Body of pancreas (tissue), 4 donors: ENCODE data around the gene TNRC6B. TPM values are rescaled to one million over a fixed set of nuclear protein-coding genes. Genes with fewer than 3 reads are reported as not detected.

ENCODE experiments used
- ATAC-seq: fragments of 150-250 bp; one replicate; pipeline ENCODE4 v1.9.1; 2016
- DNase-seq, 4 donors: peaks; one replicate each; pipeline ENCODE4 v3.0.0-alpha.2; 2019
- H3K27ac ChIP-seq, 4 donors: fragments of 200-600 bp; sonication (generic); 1 replicate in 3 of 4; 2 replicates in 1 of 4; pipeline versions ENCODE4 v1.5.1 to v1.6.1; 2016 to 2019; ENCODE audit warnings: mild to moderate bottlenecking in 1 of 4, mixed read lengths in 1 of 4, moderate library complexity in 1 of 4
- H3K27me3 ChIP-seq, 2 donors: fragments of 200-600 bp; sonication (generic); one replicate each; pipeline ENCODE4 v1.6.0; 2016; ENCODE audit warnings: mild to moderate bottlenecking in 1 of 2
- H3K36me3 ChIP-seq, 2 donors: fragments of 200-600 bp; sonication (generic); replicated peaks in 1 of 2; 2 replicates each; pipeline ENCODE4 v1.5.1; 2016; ENCODE audit warnings: low read depth in 2 of 2; ENCODE audit not compliant: insufficient read depth in 1 of 2
- H3K4me1 ChIP-seq: fragments of 200-600 bp; sonication (generic); one replicate; pipeline ENCODE4 v1.6.0; 2016
- H3K4me3 ChIP-seq, 2 donors: fragments of 200-600 bp; sonication (generic); 1 replicate in 1 of 2; 2 replicates in 1 of 2; pipeline ENCODE4 v1.5.1; 2016 to 2019
- H3K9me3 ChIP-seq, 3 donors: fragments of 200-600 bp; sonication (generic); 1 replicate in 2 of 3; 2 replicates in 1 of 3; pipeline ENCODE4 v1.5.1; 2016
- CTCF ChIP-seq, 7 experiments: fragments of 450-650 bp in 4 of 7; fragments of 200-600 bp in 3 of 7; sonication (generic) in 3 of 7; IDR thresholded peaks; one replicate each; pipeline ENCODE4 v1.5.1; 2016 to 2019; ENCODE audit warnings: antibody characterized with exemption in 7 of 7
- POLR2A ChIP-seq, 3 donors: fragments of 450-650 bp; IDR thresholded peaks; one replicate each; pipeline ENCODE4 v1.6.1; 2016; ENCODE audit warnings: antibody characterized with exemption in 3 of 3, mild to moderate bottlenecking in 2 of 3
- WGBS, 2 donors: methylation state at CpG; one replicate each; pipeline ENCODE4 v1.1.5; 2017; 5-methylcytosine and 5-hydroxymethylcytosine counted together
- intact Hi-C: fragments of 100-400 bp; cut with DNase I; formaldehyde crosslinking; loops from one replicate; pipeline ENCODE4 v1.15.1; 2023
- total RNA-seq, 2 donors: library from RNA; depleted of rRNA; stranded (reverse); fragments of >200 nt; gene quantifications; one replicate each; pipeline ENCODE4 v1.1.0, GENCODE V29; 2016

The TNRC6B gene
- total RNA-seq, 2 donors from 2014 or later: 25.2 to 39.9 TPM

GRCh38 chr22:40216041-40216756, 38.5 kb downstream of the TNRC6B start:
- intact Hi-C loops: no loop called here
- no peak for DNase-seq
- no peak for TF ChIP-seq CTCF (IDR thresholded peaks at IDR 0.05)
- no peak for TF ChIP-seq POLR2A (IDR thresholded peaks at IDR 0.05)
- ATAC-seq: no peak
- Histone ChIP-seq H3K9me3 (no peaks in the 10 kb centered on the region), H3K4me3 (no peak overlapping the region), H3K27me3 (no peaks in the 10 kb centered on the region), H3K27ac (no peak overlapping the region), H3K4me1 (peaks cover 26% of the 10 kb centered on the region), H3K36me3 (no peaks in the 10 kb centered on the region)
- WGBS, 2 donors: 74 to 90% methylated on average over 11 of the region's 11 CpGs

GRCh38 chr22:40218152-40218551, 40.4 kb downstream of the TNRC6B start:
- peaks cover 26% of the 10 kb centered on the region for H3K4me1 ChIP-seq
- no peak overlapping the region for H3K4me3 ChIP-seq
- no peak for ATAC-seq
- intact Hi-C loops: no loop called here
- no peak overlapping the region for H3K27ac ChIP-seq
- WGBS, 2 donors: 78 to 97% methylated on average over 4 of the region's 4 CpGs
- no peak for DNase-seq
- no peaks in the 10 kb centered on the region for H3K27me3 ChIP-seq
- TF ChIP-seq CTCF (IDR thresholded peaks at IDR 0.05): no peak
- TF ChIP-seq POLR2A (IDR thresholded peaks at IDR 0.05): no peak
- no peaks in the 10 kb centered on the region for H3K36me3 ChIP-seq
- H3K9me3 ChIP-seq: no peaks in the 10 kb centered on the region

- 75 to 83% methylated on average over 6 of the region's 6 CpGs for WGBS, 2 donors
- peaks cover 31% of the 10 kb centered on the region for H3K4me1 ChIP-seq
- intact Hi-C loops: no loop called here
- no peak for TF ChIP-seq CTCF (IDR thresholded peaks at IDR 0.05)
- no peak for TF ChIP-seq POLR2A (IDR thresholded peaks at IDR 0.05)
- H3K36me3 ChIP-seq: no peaks in the 10 kb centered on the region
- H3K4me3 ChIP-seq: no peak overlapping the region
- no peak overlapping the region for H3K27ac ChIP-seq
- ATAC-seq: no peak
- no peaks in the 10 kb centered on the region for H3K27me3 ChIP-seq
- no peak for DNase-seq
- no peaks in the 10 kb centered on the region for H3K9me3 ChIP-seq
Measured at GRCh38 chr22:40218723-40219294, 41.1 kb downstream of the TNRC6B start.

GRCh38 chr22:40220316-40221054, 42.8 kb downstream of the TNRC6B start:
- H3K36me3 ChIP-seq: no peaks in the 10 kb centered on the region
- H3K27me3 ChIP-seq: no peaks in the 10 kb centered on the region
- no peak overlapping the region for H3K27ac ChIP-seq
- DNase-seq (no peak), ATAC-seq (no peak)
- WGBS, 2 donors: 62 to 67% methylated on average over 8 of the region's 8 CpGs
- peaks cover 47% of the 10 kb centered on the region for H3K4me1 ChIP-seq
- intact Hi-C loops: no loop called here
- TF ChIP-seq CTCF (IDR thresholded peaks at IDR 0.05) (no peak), POLR2A (IDR thresholded peaks at IDR 0.05) (no peak)
- H3K9me3 ChIP-seq: no peaks in the 10 kb centered on the region
- H3K4me3 ChIP-seq: no peak overlapping the region
